Suppressor macrophage treated with lipopolysaccharide for 4 hours (primary cell): Measurements from ENCODE around the gene FUT8.

Experiments used
- DNase-seq: peaks from one replicate; pipeline ENCODE4 v3.0.0-alpha.2; 2020

The FUT8 gene

DNA sequence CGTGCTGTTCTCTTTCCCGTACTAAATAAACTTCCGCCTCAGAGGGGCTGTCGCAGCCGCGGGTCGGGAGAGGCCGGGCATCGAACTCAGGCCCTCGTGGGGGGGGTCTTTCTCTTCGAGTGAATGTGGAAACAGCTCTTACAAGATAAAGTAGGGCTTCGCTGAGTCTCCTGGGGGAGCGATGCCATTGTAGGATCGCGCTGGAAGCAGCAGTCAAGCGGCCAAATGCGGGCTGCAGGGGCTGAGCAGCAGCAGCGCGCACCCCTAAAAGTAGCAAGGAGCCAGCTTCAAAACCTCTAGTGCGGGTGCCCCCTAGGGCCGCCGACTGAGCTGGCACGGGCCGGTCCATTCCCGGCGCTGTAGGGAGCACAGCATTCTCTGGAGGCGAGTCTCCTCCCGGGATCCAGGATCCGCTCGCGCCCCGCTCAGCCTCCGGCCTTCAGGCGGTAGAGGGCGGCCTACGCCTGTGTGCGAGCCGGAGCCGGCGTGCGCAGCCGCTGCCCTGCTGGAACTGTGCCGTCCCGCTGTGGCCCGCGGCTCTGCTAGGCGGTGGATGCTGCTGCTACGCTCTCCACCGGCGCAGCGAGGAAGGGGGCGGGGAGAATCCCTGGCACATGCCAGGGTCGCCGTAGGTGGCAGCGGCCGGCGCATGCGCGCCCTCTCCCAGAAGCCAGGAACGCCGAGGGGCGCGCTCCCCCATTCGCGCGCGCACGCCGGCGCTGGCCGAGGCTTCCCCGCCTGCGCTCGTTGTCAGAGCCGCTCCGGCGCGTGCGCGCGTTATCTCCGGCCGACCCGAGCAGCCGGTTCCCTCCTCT lies at the start of gene FUT8:
Gene FUT8, plus strand, starts transcription at position 699 of the 815 bp plus-strand sequence. CDS start 148,834 bp downstream, outside the sequence.
- DNase-seq = peak; percentile 94

DNA sequence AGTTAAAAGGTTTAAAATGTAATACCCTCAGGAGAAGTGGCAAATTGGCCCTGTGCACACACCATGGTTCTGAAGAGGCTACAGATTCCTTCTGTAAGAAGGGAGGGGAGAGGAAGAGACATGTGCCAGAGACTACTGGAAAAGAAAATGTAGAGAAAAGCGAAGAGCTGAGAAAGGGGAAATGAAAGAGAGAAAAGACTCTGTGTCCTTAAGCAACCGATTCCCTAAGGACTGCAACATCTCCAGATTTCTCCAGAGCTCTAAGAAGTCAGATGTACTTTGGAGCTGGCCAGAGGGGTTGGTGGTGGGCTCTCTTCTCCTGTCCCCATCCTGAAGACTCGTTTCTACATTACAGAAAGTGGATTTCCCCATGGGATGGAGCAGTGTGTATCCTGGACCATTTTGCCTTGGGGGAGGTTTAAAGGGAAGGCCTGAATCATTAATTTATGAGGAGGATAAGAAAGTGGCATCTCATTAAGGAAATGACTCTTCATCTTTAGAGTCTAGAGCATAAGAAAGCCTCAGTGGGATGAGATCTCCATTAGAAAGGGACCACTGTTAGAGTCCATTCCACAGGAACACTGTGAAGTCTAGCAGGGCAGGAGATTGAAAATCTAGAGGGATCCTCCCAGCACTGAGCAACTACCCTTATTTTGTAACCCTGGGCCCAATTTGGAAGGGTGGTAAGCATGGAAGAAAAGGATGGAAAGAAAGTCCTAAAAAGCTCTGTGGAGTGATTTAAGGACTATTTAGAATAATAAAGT lies 45.5 kb upstream of the FUT8 start:
- DNase-seq = peak; percentile 19

DNA sequence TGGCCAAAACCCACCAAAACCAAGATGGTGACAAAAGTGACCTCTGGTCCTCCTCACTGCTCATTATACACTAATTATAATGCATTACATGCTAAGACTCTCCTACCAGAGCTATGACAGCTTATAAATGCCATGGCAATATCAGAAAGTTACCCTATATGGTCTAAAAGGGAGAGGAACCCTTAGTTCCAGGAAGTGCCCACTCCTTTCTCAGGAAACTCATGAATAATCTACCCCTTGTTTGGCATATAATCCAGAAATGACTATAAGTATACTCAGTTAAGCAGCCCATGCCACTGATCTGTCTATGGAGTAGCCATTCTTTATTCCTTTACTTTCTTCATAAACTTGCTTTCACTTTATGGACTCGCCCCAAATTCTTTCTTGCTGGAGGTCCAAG lies 43.0 kb upstream of the FUT8 start:
- DNase-seq = no peak

DNA sequence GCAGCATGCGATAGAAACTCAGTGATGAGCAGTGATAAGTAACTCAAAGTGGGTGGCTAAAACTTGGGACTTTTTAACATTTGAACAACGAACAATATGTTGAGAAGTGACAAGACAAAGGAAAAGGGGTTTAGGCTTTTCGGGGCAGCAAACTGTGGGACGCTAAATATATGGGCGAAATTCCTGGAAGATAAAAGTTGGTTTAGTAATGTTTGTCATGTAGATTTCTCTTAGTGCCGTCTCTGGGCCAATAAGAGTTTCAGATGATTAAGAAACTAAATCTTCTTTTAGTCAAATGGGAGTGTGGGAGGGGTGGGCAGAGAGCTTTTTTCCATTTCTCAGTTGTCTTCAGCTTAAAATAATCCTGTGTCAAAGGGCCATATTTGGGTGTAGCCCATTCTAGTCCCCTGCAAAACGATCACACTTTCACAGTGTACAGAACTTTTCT lies 41.7 kb upstream of the FUT8 start:
- DNase-seq = no peak

DNA sequence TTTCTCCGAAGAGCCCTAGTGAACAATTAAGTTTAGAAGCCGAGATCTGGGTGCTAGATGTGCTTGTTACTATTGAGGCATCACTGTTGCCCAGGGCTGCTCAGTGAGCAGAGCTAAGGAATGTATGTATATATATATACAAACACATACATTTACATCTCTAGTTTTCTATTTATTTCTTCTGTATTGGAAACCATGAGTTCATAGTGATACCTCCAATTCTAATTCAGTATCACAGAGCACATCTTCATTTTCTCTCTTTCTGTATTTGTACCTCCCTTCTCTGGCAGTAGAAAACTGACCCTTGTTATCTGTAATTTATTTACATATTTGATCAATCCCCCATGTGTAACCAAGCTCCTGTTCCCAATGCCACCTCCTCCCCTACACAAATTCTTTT lies 40.7 kb upstream of the FUT8 start:
- DNase-seq = no peak

DNA sequence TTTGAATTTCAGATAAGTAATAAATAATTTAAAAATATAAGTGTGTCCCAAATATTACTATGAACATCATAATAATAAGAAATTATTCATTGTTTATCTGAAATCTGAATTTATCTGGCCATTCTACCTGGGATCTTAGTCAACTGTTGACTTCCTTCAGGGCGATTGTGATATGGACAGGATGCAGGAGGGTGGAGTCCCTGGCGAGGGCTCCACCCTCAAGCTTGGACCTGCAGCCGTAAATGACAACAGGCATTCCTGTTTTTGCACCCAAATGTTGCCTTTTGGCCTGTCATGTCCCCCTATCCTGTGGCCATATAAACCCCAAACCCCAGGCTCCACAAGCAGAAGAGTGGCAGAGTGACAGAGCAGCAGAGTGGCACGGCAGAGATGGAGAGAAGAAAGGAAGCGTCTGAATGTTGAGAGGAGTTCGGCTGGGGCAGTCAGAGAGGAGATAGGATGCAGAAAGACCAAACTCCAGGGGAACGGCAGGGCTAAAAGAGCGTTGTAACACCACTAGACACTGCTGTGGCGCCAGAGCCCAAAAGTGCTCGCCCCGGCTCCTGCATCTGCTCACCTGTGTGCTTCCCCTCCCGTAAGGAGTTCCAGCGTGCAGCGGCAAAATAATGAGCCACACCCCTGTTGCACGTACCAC lies 39.4 kb upstream of the FUT8 start:
- no peak for DNase-seq

DNA sequence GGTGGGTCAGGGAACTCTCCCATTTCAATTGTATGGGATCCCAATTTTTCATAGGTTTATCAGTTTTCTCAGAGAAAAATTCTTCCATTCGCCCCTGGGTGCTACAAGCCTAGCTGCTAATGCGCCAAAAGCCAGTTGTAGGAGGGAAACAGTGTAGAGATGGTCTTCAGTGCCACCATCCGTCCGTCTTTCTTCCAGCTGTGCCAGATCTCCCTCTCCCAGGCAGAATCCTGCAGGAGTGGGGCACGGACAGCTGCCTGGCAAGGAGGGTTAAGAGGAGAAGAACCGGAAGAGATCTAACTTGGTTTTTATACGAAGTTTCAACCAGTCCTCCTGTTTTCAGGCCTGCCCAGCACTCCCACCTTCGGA lies 38.9 kb upstream of the FUT8 start:
- no peak for DNase-seq

DNA sequence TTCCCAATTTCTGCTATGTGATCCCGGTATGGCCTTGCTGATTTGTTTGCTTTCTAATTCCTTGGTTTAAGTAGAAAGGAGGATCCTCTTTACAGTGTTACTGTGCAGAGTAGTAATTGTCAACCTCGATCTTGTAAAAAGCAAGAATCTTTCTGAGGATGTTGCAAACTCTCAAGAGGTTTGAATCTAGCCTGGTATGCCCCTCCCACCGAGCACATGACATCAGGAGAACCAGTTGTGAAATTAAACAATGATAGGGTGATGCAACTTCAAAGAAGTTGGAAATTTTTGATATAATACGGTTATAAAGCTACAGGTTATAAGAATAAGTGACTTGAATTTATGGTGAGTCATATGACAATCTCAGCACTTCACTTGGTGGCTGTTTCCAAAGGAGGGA lies 35.0 kb upstream of the FUT8 start:
- no peak for DNase-seq

DNA sequence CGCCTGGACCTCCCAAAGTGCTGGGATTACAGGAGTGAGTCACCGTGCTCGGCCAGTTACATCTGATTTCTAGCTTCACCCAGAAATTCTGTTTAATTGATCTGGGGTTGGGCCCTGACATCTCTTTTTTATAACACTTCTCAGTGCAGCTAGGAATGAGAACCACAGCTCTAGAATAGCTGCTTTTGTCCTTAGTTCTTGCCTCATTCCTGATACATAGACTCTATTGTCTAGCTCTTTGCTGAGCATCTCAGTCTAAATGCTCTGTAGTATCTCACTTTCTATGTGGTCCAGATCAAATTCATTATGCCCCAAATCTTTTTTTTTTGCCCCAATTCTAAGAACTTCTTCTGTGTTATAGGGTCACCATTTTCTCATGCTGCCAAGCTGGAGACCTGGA lies 29.9 kb upstream of the FUT8 start:
- no peak for DNase-seq

DNA sequence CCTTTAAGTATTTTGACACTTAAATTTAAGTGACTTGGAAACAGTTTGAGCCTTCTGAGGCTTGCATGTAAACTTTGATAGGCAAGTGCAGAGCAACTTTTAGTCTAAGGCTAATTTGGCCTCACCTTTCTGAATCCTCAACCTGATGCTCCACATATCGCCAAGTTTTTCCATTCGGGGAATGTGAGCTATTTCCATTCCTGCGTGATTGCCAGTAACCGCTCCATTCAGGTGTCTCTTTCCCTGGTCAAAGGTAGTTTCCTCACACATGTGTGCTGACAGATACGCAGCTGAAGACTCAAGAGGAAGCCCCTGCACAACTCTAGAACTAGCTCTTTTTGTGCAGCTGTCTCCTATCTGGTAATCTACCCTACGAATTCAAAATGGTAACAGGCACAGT lies 25.4 kb upstream of the FUT8 start:
- DNase-seq = no peak

DNA sequence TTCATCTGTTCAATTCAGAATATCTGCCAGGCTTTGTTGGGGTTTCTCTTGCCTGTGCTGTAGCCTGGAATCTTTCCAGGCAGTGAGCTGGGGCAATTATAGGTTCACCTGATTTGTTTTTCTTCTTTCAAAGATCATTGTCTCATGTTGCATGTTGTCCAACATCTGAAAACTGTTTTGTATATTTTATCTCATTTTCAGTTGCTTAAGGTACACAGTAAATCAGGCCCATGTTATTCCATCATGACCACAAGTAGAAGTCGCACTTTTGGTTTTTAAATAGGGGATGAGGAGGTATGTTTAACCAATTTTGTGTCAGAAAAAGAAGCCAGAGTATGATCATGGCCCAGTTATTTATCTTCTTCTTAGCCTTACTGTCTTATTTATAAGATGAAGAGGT lies 24.9 kb upstream of the FUT8 start:
- no peak for DNase-seq

DNA sequence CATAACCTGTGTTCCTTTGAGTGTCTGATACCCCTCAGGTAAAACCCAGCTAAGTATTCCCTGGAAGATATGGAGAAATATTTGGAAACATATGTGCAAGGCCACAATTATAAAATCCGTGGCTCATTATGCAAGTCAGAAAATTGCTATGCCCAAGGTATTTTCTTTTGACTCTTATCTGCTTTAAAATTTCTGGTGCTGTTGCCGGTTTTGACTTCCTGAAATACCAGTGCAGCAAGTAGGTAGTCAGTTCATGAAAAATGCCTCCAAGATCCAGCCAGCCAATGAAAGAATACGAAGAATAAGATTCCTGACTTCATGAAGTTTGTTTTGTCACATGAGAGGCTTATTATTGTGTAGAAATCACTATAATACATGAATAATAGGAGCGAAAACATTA lies 20.2 kb upstream of the FUT8 start:
- DNase-seq = no peak

DNA sequence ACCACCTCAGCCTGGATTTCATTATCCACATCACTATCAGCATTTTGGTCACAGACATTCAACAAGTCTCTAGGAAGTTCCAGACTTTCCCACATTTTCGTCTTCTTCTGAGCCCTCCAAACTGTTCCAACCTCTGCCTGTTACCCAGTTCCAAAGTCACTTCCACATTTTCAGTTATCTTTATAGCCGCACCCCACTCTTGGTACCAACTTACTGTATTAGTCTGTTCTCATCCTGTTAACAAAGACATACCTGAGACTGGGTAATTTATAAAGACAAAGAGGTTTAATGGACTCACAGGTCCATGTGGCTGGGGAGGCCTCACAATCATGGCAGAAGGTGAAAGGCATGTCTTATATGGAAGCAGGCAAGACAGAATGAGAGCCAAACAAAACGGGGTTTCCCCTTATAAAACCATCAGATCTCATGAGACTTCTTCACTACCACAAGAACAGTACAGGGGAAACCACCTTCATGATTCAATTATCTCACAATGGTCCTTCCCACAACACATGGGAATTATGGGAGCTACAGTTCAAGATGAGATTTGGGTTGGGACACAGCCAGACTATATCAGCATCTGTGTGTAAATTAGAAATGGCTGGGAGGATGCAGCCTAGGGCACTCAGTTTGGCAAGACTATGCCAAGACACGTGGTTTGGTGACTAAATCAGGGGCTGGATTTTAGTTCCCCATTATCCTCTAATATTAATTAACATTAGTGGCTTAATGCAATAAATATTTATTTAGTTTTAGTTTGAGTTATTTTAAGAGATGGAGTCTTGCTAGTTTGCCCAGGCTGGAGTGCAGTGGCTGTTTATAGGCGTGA lies 16.2 kb upstream of the FUT8 start:
- peak; percentile 4 for DNase-seq

DNA sequence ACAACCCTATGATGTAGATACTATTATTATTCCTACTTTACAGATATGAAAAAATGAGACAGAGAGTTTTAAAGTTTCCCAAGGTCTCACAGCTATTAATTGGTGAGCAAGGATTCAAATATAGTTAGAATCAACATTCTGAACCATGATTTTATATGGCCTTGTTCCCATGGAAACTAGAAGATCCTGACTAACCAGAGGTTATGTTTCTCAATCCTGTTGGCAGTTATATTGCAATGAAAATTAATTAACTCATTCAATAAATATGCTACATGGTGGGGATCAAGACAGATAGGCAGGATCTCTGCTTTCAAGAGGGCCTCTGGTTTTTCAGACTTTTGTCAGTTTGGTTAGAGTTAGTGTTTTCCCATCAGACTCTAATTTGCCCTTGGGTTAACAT lies 9.3 kb upstream of the FUT8 start:
- DNase-seq = no peak

DNA sequence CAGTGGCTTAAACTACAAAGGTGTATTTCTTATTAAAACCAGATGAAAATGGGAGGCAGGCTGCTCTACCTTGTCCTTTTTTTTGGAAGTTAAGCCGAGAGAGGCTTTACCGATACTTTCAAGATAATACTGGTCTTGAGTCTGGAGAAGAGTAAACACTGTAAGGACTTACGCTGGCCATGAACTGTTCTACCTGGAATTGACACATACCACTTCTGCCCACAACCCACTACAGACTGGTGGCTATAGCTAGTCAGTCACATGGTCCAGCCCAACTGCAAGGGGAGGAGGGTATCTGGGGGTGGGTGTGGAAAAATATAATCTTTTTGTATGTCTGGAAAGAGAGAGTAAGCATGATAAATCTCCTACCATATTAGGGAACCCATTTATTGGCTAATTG lies 4.4 kb upstream of the FUT8 start:
- DNase-seq = no peak

DNA sequence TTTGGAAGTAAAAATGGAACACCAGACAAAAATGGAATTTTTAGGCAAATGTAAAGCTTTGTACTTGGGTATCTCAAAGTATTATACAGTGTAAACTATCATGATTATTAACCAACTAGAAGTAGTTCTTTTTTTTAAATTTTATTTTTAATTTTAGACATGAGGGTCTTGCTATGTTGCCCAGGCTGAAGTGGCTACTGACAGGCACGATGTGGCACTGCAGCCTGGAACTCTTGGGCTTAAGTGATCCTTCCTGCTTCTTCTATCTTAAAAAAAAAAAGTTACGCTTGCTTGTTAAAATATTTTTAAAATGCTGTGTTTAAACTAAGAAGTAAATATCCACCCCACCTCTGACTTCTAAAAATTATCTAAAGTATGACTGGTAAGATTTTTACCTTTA lies 1.9 kb upstream of the FUT8 start:
- no peak for DNase-seq

DNA sequence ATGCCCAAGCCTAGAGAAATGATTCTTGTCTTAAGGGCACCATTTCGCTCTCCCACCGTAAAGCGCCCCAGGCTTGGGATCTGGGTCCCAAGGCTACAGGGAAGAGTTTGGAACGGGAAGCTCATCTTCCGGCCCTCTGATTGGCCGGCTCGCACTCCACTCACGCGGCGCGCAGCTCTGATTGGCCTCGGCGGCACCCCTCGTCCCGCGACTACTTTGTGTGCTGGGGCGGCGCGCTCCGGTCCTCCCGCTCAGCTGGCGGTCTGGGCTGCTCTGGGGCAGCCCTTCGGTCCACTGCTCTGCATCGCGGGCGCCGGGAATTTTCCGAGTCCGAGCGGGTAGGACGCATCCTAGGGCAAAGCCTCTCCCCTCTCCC lies 886 bp upstream of the FUT8 start:
- peak; percentile 93 for DNase-seq

DNA sequence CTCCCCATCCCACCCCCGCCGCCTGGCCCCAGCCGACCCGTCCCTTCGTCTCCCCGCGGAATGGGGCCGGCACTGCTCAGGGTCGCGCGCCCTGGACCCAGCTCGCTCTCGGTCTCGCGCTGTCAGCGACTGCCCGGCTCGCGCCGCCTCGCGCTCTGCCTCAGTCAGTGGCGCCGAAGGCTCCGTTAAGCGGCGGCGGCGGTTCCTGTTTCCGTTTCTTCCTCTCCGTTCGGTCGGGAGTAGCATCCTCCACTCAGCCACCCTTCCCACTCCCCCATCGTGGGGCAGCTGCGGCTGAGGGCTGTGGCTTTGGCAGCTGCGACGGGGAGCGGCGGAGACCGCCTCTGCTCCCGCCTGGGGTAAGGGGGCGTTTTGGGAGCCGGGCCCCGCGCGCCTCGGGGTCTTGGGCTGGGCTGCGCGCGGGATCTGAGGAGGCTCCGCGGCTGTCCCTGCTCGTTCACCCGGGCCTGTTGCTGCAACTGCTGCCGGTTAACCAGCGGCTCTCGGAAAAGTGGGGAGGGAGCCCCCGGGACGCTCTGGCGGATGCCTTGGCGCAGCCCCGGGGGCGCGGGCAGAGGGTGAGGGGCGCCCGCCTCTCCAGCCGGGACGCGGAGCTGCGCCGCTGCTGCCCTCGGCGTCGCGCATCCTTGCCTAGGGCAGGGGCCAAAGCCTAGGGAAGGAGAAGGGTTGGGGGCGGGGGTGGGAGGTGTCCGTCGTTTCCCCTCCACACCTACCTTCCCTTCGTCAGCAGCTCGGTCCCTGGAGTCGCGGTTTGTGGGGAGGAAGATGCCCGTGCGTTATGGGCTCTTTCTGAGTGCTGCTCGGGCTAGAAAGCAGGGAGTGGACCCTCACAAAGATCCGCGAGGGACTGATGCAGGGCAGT lies 567 bp downstream of the FUT8 start:
- peak; percentile 85 for DNase-seq

DNA sequence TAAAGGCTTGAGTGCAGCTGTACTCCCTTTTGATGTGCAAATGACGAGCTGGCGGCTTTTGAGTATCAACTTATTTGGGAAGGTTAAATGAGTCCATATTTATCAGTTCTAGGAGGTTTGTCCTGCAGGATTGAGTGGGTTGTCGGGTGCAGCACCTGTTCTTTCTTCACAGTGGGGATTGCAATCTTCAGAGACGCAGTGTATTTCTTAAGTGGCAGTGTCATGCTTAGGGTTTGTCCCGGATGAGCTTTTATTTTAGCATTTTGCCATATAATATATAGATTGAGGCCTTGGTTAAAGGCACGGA lies 1.2 kb downstream of the FUT8 start:
- DNase-seq = no peak

DNA sequence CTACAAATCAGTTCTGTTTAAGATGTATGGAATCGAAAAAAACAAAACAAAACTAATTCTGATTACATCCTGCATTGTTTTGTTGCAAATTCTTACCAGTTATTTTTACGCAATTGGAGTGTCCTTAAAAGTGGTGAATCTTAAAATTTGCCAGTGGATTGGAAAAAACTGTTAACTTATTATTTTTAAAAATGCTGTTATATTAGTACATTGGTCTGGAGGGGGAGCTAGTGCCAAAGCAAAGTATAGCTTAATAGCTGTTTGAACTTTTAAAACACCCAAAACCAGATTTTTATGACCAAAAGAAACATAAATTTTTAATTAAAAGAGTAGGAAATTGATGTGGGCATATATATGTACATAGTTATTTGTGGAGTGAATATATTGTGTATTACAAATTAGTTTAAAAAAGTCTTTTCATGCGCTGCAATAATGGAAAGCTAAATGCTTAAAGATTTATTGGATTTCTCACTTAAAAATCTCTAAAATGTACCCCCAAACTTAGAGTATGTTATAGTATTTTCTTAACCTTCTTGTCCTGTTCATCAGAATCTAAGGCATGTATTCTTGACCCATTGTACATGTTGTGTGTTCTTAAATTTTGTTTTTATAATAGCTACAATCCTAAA lies 2.5 kb downstream of the FUT8 start:
- peak; percentile 44 for DNase-seq

DNA sequence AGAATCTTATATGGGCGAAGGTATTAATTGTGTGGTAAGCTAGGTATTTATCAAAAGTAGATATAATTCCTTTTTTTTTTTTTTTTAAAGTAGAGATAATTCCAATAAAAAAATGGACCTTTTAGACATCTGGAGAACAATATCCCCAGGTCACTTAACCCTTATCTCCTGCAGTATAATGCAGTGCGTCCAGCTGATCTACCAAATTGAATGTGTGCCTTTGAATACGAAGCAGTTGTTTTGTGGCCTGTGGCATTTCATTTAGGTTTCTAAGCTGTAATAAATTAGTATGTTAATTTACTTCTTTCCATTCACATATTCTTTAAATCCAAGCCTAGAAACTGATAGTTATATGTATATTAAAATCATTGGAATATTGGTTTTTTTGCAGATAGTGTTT lies 3.1 kb downstream of the FUT8 start:
- DNase-seq = no peak
